ENCODE results near the gene SLC25A30.

- TF ChIP-seq, protein P1, sequence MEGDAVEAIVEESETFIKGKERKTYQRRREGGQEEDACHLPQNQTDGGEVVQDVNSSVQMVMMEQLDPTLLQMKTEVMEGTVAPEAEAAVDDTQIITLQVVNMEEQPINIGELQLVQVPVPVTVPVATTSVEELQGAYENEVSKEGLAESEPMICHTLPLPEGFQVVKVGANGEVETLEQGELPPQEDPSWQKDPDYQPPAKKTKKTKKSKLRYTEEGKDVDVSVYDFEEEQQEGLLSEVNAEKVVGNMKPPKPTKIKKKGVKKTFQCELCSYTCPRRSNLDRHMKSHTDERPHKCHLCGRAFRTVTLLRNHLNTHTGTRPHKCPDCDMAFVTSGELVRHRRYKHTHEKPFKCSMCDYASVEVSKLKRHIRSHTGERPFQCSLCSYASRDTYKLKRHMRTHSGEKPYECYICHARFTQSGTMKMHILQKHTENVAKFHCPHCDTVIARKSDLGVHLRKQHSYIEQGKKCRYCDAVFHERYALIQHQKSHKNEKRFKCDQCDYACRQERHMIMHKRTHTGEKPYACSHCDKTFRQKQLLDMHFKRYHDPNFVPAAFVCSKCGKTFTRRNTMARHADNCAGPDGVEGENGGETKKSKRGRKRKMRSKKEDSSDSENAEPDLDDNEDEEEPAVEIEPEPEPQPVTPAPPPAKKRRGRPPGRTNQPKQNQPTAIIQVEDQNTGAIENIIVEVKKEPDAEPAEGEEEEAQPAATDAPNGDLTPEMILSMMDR (IDR thresholded peaks at IDR 0.05; ENCODE audit: low read depth, low read length) = no peak
- TF ChIP-seq EZH2phosphoT487 (IDR thresholded peaks at IDR 0.05; ENCODE audit: low read depth) = no peak
Observed at GRCh38 chr13:45361596-45362206, 56.5 kb downstream of the SLC25A30 start.
